ENCODE data around the gene HIVEP1. TPM values are rescaled to one million over a fixed set of nuclear protein-coding genes. Genes with fewer than 3 reads are reported as not detected.

The HIVEP1 gene
- total RNA-seq, 1 donor from 2014 or later = 37.4 TPM

DNA sequence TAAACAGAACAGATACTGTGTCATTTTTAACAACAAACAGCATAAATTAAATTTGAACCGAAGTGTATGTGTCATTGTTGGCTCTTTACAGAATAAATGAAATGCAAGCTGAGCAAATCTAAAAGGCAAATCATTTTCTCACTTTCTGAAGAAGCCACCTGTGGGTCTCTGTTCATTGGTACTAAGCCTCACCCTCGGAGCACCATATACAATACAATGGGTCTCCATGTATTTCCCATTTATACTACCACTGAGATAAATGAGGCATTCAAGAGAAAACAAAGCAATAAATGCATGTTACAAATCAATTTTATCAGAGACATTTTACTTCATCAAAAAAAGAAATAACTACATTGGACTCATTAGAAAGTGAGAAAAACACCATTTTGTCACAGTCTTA lies 38.9 kb upstream of the HIVEP1 start:
- Mint-ChIP-seq H3K27ac (no peak overlapping the region), H3K9me3 (peaks cover 5% of the 10 kb centered on the region), H3K36me3 (no peaks in the 10 kb centered on the region), H3K4me1 (ENCODE audit: unreplicated experiment) (peaks cover 6% of the 10 kb centered on the region), H3K4me3 (no peak overlapping the region), H3K27me3 (no peaks in the 10 kb centered on the region)
- DNase-seq (ENCODE audit: extremely low spot score, unreplicated experiment) = no peak
- TF ChIP-seq CTCF (conservative IDR thresholded peaks at IDR 0.05) = no peak

- Mint-ChIP-seq H3K9me3 (peaks cover 5% of the 10 kb centered on the region), H3K36me3 (no peaks in the 10 kb centered on the region), H3K4me1 (ENCODE audit: unreplicated experiment) (peaks cover 8% of the 10 kb centered on the region), H3K27me3 (no peaks in the 10 kb centered on the region), H3K4me3 (no peak overlapping the region), H3K27ac (no peak overlapping the region)
- no peak for TF ChIP-seq CTCF (conservative IDR thresholded peaks at IDR 0.05)
- DNase-seq (ENCODE audit: extremely low spot score, unreplicated experiment) = no peak
These were observed 38.0 kb upstream of the HIVEP1 start for GRCh38 chr6:11974089-11974488.

- Mint-ChIP-seq H3K9me3 (peaks cover 5% of the 10 kb centered on the region), H3K27me3 (no peaks in the 10 kb centered on the region), H3K4me3 (no peak overlapping the region), H3K27ac (peak overlapping the region; percentile 46), H3K4me1 (ENCODE audit: unreplicated experiment) (peaks cover 8% of the 10 kb centered on the region), H3K36me3 (no peaks in the 10 kb centered on the region)
- DNase-seq (ENCODE audit: extremely low spot score, unreplicated experiment) = no peak
- no peak for TF ChIP-seq CTCF (conservative IDR thresholded peaks at IDR 0.05)
These were observed 36.6 kb upstream of the HIVEP1 start for GRCh38 chr6:11975353-11975977.

- Mint-ChIP-seq H3K27ac (no peak overlapping the region), H3K36me3 (no peaks in the 10 kb centered on the region), H3K27me3 (no peaks in the 10 kb centered on the region), H3K4me3 (no peak overlapping the region), H3K9me3 (peaks cover 5% of the 10 kb centered on the region), H3K4me1 (ENCODE audit: unreplicated experiment) (peaks cover 8% of the 10 kb centered on the region)
- DNase-seq (ENCODE audit: extremely low spot score, unreplicated experiment) = no peak
- no peak for TF ChIP-seq CTCF (conservative IDR thresholded peaks at IDR 0.05)
These were observed 35.6 kb upstream of the HIVEP1 start for GRCh38 chr6:11976489-11976888.

DNA sequence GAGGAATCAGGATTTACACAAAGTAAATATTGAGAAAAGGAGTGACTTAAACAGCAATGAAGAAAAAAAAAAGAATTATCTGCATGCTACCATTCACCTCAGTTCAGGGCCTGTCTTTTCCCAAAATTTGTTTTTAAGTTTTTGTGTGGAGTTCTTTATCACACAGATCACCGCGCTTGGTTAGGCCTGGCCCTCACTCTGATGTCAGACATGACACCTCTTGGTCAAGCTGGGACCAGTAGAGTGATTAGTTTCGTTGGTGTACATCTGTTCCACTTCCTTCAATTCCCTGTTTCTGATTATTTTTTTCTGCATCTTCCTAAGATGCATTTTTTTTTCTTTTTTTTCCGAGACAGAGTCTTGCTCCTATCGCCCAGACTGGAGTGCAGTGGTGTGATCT lies 34.9 kb upstream of the HIVEP1 start:
- TF ChIP-seq CTCF (conservative IDR thresholded peaks at IDR 0.05) = no peak
- no peaks in the 10 kb centered on the region for H3K36me3 Mint-ChIP-seq
- H3K27me3 Mint-ChIP-seq = no peaks in the 10 kb centered on the region
- H3K4me1 Mint-ChIP-seq (ENCODE audit: unreplicated experiment) = peaks cover 8% of the 10 kb centered on the region
- H3K9me3 Mint-ChIP-seq = peaks cover 5% of the 10 kb centered on the region
- no peak overlapping the region for H3K27ac Mint-ChIP-seq
- H3K4me3 Mint-ChIP-seq = no peak overlapping the region
- DNase-seq (ENCODE audit: extremely low spot score, unreplicated experiment) = no peak

- H3K4me3 Mint-ChIP-seq = no peak overlapping the region
These were observed 34.4 kb upstream of the HIVEP1 start for GRCh38 chr6:11977738-11978137.

More at GRCh38 chr6:11977738-11978137, 34.4 kb upstream of the HIVEP1 start:
- no peak for DNase-seq (ENCODE audit: extremely low spot score, unreplicated experiment)
- TF ChIP-seq CTCF (conservative IDR thresholded peaks at IDR 0.05) = no peak
- no peak overlapping the region for H3K27ac Mint-ChIP-seq
- peaks cover 8% of the 10 kb centered on the region for H3K4me1 Mint-ChIP-seq (ENCODE audit: unreplicated experiment)
- H3K9me3 Mint-ChIP-seq = peaks cover 5% of the 10 kb centered on the region
- H3K36me3 Mint-ChIP-seq = no peaks in the 10 kb centered on the region
- no peaks in the 10 kb centered on the region for H3K27me3 Mint-ChIP-seq
